GM10266 (cell line): ENCODE measurements around the gene SRA1.

Experiments
- DNase-seq: peaks from one replicate; pipeline ENCODE4 v3.0.0; 2012; ENCODE audit errors: extremely low spot score
- TF ChIP-seq, protein P1 (sequence below): IDR thresholded peaks from 2 replicates; pipeline ENCODE4 v1.5.1; 2012; ENCODE audit warnings: mild to moderate bottlenecking, low read depth; ENCODE audit not compliant: control insufficient read depth, insufficient read depth; ENCODE audit errors: missing control alignments

The SRA1 gene

GRCh38 chr5:140542972-140543371 lies 14.3 kb downstream of the SRA1 start:
- no peak for DNase-seq
- TF ChIP-seq, protein P1, sequence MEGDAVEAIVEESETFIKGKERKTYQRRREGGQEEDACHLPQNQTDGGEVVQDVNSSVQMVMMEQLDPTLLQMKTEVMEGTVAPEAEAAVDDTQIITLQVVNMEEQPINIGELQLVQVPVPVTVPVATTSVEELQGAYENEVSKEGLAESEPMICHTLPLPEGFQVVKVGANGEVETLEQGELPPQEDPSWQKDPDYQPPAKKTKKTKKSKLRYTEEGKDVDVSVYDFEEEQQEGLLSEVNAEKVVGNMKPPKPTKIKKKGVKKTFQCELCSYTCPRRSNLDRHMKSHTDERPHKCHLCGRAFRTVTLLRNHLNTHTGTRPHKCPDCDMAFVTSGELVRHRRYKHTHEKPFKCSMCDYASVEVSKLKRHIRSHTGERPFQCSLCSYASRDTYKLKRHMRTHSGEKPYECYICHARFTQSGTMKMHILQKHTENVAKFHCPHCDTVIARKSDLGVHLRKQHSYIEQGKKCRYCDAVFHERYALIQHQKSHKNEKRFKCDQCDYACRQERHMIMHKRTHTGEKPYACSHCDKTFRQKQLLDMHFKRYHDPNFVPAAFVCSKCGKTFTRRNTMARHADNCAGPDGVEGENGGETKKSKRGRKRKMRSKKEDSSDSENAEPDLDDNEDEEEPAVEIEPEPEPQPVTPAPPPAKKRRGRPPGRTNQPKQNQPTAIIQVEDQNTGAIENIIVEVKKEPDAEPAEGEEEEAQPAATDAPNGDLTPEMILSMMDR: no peak

DNA sequence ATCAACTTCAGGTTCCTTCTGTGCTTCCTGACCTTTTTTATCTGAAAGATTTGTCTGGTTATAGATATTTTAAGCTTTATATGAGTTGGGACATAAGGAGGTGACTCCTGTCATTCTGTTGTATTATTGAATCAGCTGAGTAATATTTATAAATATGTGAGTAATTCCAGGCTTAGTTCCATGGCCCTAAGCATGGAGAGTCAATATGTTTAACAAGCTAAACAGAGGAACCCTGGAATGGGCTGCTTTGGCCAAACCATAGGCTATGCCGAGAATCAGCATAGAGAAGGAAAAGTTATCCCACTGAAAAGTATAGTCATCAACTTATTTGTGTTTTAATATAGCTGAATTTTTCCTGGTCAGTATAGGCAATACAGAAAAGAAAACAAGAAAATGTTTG lies 17.0 kb downstream of the SRA1 start:
- TF ChIP-seq, protein P1: no peak
- DNase-seq: no peak

DNA sequence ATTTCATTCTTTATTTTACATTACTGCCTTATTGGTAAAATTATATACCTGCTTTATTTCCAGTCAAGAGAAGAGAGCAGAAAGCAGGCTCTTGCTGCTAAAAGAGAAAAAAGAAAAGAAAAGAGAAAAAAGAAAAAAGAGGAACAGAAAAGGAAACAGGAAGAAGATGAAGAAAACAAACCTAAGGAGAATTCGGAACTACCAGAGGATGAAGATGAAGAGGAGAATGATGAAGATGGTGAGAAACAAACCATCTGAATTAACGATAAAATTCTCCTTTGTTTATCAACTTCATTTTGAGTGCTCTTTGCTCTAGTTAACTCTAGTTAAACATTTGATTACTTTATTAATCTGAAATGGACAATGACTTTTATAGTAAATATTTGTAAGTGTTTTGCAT lies 33.3 kb downstream of the SRA1 start:
- TF ChIP-seq, protein P1: no peak
- no peak for DNase-seq

DNA sequence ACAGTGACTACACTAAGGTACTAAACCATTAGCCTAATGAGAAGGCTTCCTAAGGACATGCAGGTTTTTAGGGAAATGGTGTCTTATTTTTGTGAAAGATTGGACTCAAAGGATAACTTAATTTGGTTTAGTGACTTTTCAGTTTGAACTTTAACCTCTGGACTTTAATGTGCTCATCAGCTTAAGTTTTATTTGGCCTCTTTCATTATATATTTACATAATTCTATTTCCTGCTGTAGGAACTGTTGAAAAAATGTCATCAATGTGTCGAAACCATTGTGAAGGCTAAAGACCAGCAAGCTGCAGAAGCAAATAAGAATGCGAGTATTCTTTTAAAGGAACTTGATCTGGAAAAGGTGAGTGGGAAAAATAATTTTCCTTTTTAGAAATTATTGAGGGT lies 44.1 kb downstream of the SRA1 start:
- TF ChIP-seq, protein P1: no peak
- no peak for DNase-seq

DNA sequence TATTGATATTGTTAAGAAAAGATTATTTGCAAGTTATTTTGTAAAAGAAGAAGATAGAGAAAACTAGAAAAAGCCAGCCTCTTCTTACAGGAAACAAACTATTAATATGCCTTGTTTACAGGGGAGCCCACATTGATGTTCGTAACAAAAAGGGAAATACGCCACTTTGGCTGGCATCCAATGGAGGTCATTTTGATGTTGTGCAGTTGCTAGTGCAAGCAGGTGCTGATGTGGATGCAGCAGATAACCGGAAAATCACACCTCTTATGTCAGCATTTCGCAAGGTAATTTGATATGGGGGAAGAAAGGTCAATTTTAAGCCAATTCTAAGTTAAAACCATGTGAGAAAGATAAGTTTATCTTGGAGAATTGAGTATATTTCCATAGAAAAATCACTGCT lies 47.4 kb downstream of the SRA1 start:
- DNase-seq: no peak
- TF ChIP-seq, protein P1: no peak

GRCh38 chr5:140502834-140503233 lies 54.4 kb downstream of the SRA1 start:
- DNase-seq: no peak
- TF ChIP-seq, protein P1: no peak
